Skeletal muscle tissue (tissue), 4 donors: ENCODE results near the gene COL1A1. TPM values are rescaled to one million over a fixed set of nuclear protein-coding genes. Genes with fewer than 3 reads are reported as not detected.

Source experiments
- H3K27ac ChIP-seq: one replicate; pipeline ENCODE4 v1.7.0; 2013; ENCODE audit warnings: mild to moderate bottlenecking, low read depth, low read length, inconsistent platforms
- H3K27me3 ChIP-seq, 3 donors: one replicate each; pipeline ENCODE4 v1.7.0; 2013; ENCODE audit warnings: low read length in 3 of 3; ENCODE audit not compliant: control insufficient read depth in 3 of 3, insufficient read depth in 3 of 3
- H3K36me3 ChIP-seq, 3 donors: one replicate each; pipeline ENCODE4 v1.7.0; 2013; ENCODE audit warnings: low read length in 3 of 3; ENCODE audit not compliant: control insufficient read depth in 3 of 3, insufficient read depth in 3 of 3
- H3K4me1 ChIP-seq, 3 donors: one replicate each; pipeline ENCODE4 v1.7.0; 2013; ENCODE audit warnings: low read length in 3 of 3, mild to moderate bottlenecking in 3 of 3; ENCODE audit not compliant: control insufficient read depth in 3 of 3, insufficient read depth in 3 of 3
- H3K4me3 ChIP-seq, 3 donors: one replicate each; pipeline ENCODE4 v1.7.0; 2013; ENCODE audit warnings: low read length in 3 of 3
- H3K9ac ChIP-seq, 3 donors: one replicate each; pipeline ENCODE4 v1.7.0; 2013; ENCODE audit warnings: low read length in 3 of 3, mild to moderate bottlenecking in 3 of 3, moderate library complexity in 2 of 3, low read depth in 1 of 3
- H3K9me3 ChIP-seq, 3 donors: one replicate each; pipeline ENCODE4 v1.7.0; 2013; ENCODE audit warnings: low read length in 3 of 3; ENCODE audit not compliant: control insufficient read depth in 3 of 3
- total RNA-seq: library from RNA; depleted of rRNA; stranded (reverse); fragments of >200 nt; gene quantifications from one replicate; pipeline ENCODE4 v1.2.3, GENCODE V29; 2014
- donor health status: Osteomylitis.

Gene COL1A1
- total RNA-seq, 1 donor from 2014 or later: 3,450 TPM

GRCh38 chr17:50222922-50223321 lies 21.5 kb upstream of the COL1A1 start:
- Histone ChIP-seq H3K9ac (no peak overlapping the region), H3K36me3 (no peaks in the 10 kb centered on the region), H3K27me3 (no peaks in the 10 kb centered on the region), H3K9me3 (no peaks in the 10 kb centered on the region), H3K4me3 (no peak overlapping the region), H3K27ac (no peak overlapping the region), H3K4me1 (peaks cover 16 to 32% (median 22%) of the 10 kb centered on the region in 3 donors)

- no peak overlapping the region for H3K4me3 ChIP-seq
- peak overlapping the region; percentile 78 for H3K27ac ChIP-seq
- H3K4me1 ChIP-seq: peaks cover 16 to 32% (median 22%) of the 10 kb centered on the region in 3 donors
- H3K36me3 ChIP-seq: no peaks in the 10 kb centered on the region
- H3K27me3 ChIP-seq: no peaks in the 10 kb centered on the region
- H3K9me3 ChIP-seq: no peaks in the 10 kb centered on the region
- H3K9ac ChIP-seq: peak overlapping the region in 1 of 3 donors; percentile 33
Observed at GRCh38 chr17:50221864-50222545, 20.6 kb upstream of the COL1A1 start.

GRCh38 chr17:50221266-50221863 lies 19.9 kb upstream of the COL1A1 start:
- Histone ChIP-seq H3K9ac (no peak overlapping the region), H3K4me3 (no peak overlapping the region), H3K9me3 (no peaks in the 10 kb centered on the region), H3K27ac (peak overlapping the region; percentile 78), H3K36me3 (no peaks in the 10 kb centered on the region), H3K27me3 (no peaks in the 10 kb centered on the region), H3K4me1 (peaks cover 16 to 32% (median 22%) of the 10 kb centered on the region in 3 donors)

GRCh38 chr17:50220811-50221210 lies 19.4 kb upstream of the COL1A1 start:
- Histone ChIP-seq H3K27me3 (no peaks in the 10 kb centered on the region), H3K4me3 (no peak overlapping the region), H3K9me3 (no peaks in the 10 kb centered on the region), H3K9ac (no peak overlapping the region), H3K4me1 (peaks cover 16 to 32% (median 22%) of the 10 kb centered on the region in 3 donors), H3K27ac (peak overlapping the region; percentile 78), H3K36me3 (no peaks in the 10 kb centered on the region)

- Histone ChIP-seq H3K9me3 (no peaks in the 10 kb centered on the region), H3K9ac (no peak overlapping the region), H3K4me3 (no peak overlapping the region), H3K27me3 (no peaks in the 10 kb centered on the region), H3K27ac (peak overlapping the region; percentile 78), H3K36me3 (no peaks in the 10 kb centered on the region), H3K4me1 (peaks cover 16 to 32% (median 22%) of the 10 kb centered on the region in 3 donors)
Observed at GRCh38 chr17:50219939-50220465, 18.6 kb upstream of the COL1A1 start.

- H3K9ac ChIP-seq: no peak overlapping the region
- H3K4me3 ChIP-seq: no peak overlapping the region
- no peaks in the 10 kb centered on the region for H3K9me3 ChIP-seq
- peaks cover 22 to 32% (median 25%) of the 10 kb centered on the region in 3 donors for H3K4me1 ChIP-seq
- H3K36me3 ChIP-seq: no peaks in the 10 kb centered on the region
- no peaks in the 10 kb centered on the region for H3K27me3 ChIP-seq
- peak overlapping the region; percentile 78 for H3K27ac ChIP-seq
Observed at GRCh38 chr17:50219342-50219741, 17.9 kb upstream of the COL1A1 start.

GRCh38 chr17:50218771-50219315 lies 17.4 kb upstream of the COL1A1 start:
- Histone ChIP-seq H3K4me1 (peaks cover 22 to 32% (median 25%) of the 10 kb centered on the region in 3 donors), H3K9me3 (no peaks in the 10 kb centered on the region), H3K27me3 (no peaks in the 10 kb centered on the region), H3K27ac (peak overlapping the region; percentile 78), H3K9ac (no peak overlapping the region), H3K36me3 (no peaks in the 10 kb centered on the region), H3K4me3 (no peak overlapping the region)

GRCh38 chr17:50218071-50218759 lies 16.8 kb upstream of the COL1A1 start:
- peak overlapping the region; percentile 78 for H3K27ac ChIP-seq
- H3K4me1 ChIP-seq: peaks cover 23 to 32% (median 25%) of the 10 kb centered on the region in 3 donors
- H3K36me3 ChIP-seq: no peaks in the 10 kb centered on the region
- no peak overlapping the region for H3K4me3 ChIP-seq
- H3K27me3 ChIP-seq: no peaks in the 10 kb centered on the region
- H3K9ac ChIP-seq: no peak overlapping the region
- H3K9me3 ChIP-seq: no peaks in the 10 kb centered on the region

- Histone ChIP-seq H3K27me3 (no peaks in the 10 kb centered on the region), H3K27ac (peak overlapping the region; percentile 78), H3K9ac (no peak overlapping the region), H3K4me3 (no peak overlapping the region), H3K4me1 (peaks cover 22 to 27% (median 25%) of the 10 kb centered on the region in 3 donors), H3K36me3 (no peaks in the 10 kb centered on the region), H3K9me3 (no peaks in the 10 kb centered on the region)
Observed at GRCh38 chr17:50217591-50217990, 16.2 kb upstream of the COL1A1 start.
